Memory B cell (primary cell): ENCODE data around the gene MT1B.
"Not testable (repeated sequence)": the region's sequence is repeated elsewhere in the genome, so short reads cannot be mapped to it uniquely, and the experiment has no call there.

Source experiments
- ATAC-seq: fragments of 150-1000 bp; cut with Tn5 transposase; 2 replicates; pipeline ENCODE4 v1.10.0; 2021; ENCODE audit warnings: low read depth, mild to moderate bottlenecking, moderate library complexity
- DNase-seq, 2 donors: peaks; one replicate each; pipeline ENCODE4 v3.0.0; 2022; ENCODE audit warnings: low spot score in 2 of 2
- H3K27ac Mint-ChIP-seq: one replicate; pipeline ENCODE4 v1.8.0; 2022; ENCODE audit warnings: mild to moderate bottlenecking, moderate library complexity, mixed read lengths
- H3K27me3 Mint-ChIP-seq: one replicate; pipeline ENCODE4 v1.8.0; 2022; ENCODE audit warnings: mixed read lengths
- H3K36me3 Mint-ChIP-seq: one replicate; pipeline ENCODE4 v1.8.0; 2022; ENCODE audit warnings: mild to moderate bottlenecking, mixed read lengths
- H3K4me1 Mint-ChIP-seq: one replicate; pipeline ENCODE4 v1.8.0; 2022; ENCODE audit warnings: mixed read lengths
- H3K4me3 Mint-ChIP-seq: one replicate; pipeline ENCODE4 v1.8.0; 2022; ENCODE audit warnings: mild to moderate bottlenecking, moderate library complexity, mixed read lengths
- H3K9me3 Mint-ChIP-seq: one replicate; pipeline ENCODE4 v1.8.0; 2022; ENCODE audit warnings: mixed read lengths

MT1B gene

DNA sequence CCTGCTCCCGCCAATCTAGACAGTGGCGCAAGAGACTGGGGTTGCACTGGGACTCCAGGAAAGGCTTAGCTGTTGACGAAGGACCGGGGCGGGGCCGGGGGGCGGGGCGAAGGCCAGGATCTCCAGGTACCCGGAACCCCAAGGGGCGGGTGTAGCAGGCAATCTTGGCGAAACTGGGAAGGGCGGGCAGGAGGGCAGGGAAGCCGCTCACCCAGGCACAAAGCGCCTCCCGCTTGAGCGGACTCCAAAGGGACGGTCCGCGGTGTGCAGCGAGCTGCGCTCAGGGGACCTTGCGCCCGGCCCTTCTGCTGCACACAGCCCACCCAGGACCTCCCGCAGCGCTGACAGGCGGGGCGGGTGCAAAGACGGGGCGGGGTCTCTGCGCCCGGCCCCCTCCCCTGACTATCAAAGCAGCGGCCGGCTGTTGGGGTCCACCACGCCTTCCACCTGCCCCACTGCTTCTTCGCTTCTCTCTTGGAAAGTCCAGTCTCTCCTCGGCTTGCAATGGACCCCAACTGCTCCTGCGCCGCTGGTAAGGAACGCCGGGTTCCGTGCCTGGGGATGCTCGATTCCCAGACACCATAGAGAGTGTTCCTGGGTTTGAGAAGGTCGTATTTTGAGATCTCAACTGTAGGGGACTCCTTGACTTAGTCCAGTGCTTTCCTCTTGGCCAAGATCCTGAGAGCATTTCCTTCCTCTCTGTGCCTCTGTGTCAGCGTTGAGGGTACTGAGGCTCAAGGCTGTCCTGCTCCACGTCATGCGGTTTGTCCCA, 6.1 kb downstream of the MT1B start, which contains the start of gene MT1F:
Gene MT1F, plus strand, starts transcription at position 405 of the 772 bp plus-strand sequence. Its CDS starts 100 bp downstream, at position 505.
- Mint-ChIP-seq H3K27me3 (peaks cover 11% of the 10 kb centered on the region), H3K9me3 (no peaks in the 10 kb centered on the region), H3K27ac (peak within 1 kb of the TSS; percentile 85), H3K36me3 (no peaks in the 10 kb centered on the region), H3K4me3 (peak within 1 kb of the TSS; percentile 99), H3K4me1 (peaks cover 22% of the 10 kb centered on the region)
- DNase-seq (peak; percentile 22 to 50), ATAC-seq (peak; percentile 68)

DNA sequence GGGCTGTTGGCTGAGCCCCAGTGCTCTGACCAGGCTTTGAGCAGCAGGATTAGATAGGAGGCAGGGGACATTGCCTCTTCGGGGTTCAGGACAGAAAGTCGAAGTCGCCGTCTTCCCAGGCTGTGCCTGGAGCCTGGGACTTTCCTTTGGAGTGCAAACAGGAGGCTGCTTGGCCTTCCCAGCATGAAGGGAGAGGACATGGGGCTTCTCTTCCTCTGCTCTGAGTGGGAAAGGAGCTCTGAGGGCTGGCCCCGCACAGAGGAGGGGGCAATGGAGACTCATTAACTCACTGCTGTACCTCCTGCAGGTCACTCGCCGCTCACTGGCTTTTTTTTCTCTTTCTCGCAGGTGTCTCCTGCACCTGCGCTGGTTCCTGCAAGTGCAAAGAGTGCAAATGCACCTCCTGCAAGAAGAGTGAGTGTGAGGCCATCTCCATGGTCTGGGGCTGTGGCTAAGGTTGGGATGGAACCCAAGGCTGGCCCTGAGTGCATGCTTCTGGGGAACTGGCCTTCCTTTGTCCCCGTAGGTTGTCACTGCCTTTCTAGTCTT, 6.7 kb downstream of the MT1B start:
- H3K27ac Mint-ChIP-seq: peak overlapping the region; percentile 85

DNA sequence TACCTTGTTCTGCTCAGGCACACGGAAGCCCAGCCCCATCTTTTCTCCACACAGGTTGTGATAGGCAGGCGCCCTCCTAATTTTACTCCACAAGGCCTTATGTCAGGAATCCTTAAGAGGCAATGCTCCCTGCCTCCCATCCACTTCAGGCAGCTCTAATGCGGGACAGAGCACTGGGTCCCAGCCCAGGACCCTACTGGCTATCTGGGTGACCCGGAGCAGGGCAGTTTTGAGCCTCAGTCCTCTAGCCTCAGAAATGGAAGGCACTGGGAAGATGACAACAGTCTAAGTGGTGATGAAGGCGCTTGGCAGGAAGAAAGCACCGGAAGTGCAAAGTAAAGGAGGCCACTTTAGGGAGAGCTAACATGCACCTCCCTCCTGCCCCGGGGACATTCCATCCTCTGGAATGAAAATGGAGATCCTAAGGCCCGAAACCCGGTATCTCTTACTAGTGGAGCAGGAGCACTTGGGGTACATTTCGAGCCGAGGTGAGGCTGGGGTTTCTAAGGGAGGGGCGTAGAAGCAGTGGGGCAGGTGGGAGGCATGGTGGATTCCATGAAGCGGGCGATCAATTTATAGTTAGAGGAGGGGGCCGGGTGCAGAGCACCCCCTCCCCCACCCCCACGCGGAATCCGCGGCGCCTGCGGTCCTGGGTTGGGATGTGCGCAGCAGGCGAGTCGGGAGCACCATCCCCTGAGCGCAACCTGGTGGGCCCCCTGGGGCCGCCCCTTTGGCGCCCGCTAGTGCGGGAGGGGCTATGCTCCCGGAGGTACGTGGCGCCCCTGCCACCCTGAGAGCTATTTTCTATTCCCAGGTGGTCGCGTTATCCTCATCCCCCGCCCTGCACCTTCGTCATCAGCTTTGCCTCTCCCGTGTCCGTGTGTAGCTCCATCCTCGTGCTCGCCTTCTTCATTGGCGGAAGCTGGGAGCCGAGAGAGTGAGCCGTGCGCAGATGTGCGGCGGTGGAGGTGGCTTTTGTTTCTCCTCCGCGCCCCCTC, 11.0 kb downstream of the MT1B start:
- DNase-seq (no peak), ATAC-seq (peak; percentile 42)
- Mint-ChIP-seq H3K9me3 (no peaks in the 10 kb centered on the region), H3K36me3 (peaks cover 2% of the 10 kb centered on the region), H3K4me3 (peak overlapping the region; percentile 28), H3K27ac (no peak overlapping the region), H3K4me1 (peaks cover 15% of the 10 kb centered on the region), H3K27me3 (peaks cover 30% of the 10 kb centered on the region)

More for the DNA sequence above, 6.7 kb downstream of the MT1B start:
- DNase-seq (no peak), ATAC-seq (no peak)
- Mint-ChIP-seq H3K27me3 (peaks cover 16% of the 10 kb centered on the region), H3K4me3 (peak overlapping the region; percentile 99), H3K4me1 (peaks cover 22% of the 10 kb centered on the region), H3K36me3 (peaks cover 2% of the 10 kb centered on the region), H3K9me3 (no peaks in the 10 kb centered on the region)

DNA sequence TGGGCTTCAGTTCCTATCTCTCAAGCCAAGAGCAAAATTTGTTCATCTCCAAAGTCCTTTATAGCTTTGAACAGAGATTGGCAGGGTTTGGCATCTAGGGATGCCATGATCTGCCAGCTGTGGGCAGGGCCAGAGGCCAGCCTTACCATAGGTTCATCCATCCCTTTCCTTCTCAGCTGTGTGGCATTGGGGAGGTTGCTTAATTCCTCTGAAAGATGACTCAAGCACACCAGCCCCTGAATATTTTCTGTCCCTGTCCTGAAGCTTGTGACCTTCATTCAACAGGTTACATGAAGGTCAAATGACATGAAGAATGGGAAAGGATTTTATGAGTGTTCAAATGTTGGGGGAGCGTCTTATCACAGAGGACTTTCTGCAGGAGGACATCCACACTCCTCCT, 12.8 kb downstream of the MT1B start:
- peaks cover 24% of the 10 kb centered on the region for H3K4me1 Mint-ChIP-seq
- DNase-seq (no peak), ATAC-seq (no peak)
- no peaks in the 10 kb centered on the region for H3K9me3 Mint-ChIP-seq
- H3K27ac Mint-ChIP-seq: no peak overlapping the region
- H3K36me3 Mint-ChIP-seq: peaks cover 2% of the 10 kb centered on the region
- H3K4me3 Mint-ChIP-seq: no peak overlapping the region
- H3K27me3 Mint-ChIP-seq: peaks cover 43% of the 10 kb centered on the region

DNA sequence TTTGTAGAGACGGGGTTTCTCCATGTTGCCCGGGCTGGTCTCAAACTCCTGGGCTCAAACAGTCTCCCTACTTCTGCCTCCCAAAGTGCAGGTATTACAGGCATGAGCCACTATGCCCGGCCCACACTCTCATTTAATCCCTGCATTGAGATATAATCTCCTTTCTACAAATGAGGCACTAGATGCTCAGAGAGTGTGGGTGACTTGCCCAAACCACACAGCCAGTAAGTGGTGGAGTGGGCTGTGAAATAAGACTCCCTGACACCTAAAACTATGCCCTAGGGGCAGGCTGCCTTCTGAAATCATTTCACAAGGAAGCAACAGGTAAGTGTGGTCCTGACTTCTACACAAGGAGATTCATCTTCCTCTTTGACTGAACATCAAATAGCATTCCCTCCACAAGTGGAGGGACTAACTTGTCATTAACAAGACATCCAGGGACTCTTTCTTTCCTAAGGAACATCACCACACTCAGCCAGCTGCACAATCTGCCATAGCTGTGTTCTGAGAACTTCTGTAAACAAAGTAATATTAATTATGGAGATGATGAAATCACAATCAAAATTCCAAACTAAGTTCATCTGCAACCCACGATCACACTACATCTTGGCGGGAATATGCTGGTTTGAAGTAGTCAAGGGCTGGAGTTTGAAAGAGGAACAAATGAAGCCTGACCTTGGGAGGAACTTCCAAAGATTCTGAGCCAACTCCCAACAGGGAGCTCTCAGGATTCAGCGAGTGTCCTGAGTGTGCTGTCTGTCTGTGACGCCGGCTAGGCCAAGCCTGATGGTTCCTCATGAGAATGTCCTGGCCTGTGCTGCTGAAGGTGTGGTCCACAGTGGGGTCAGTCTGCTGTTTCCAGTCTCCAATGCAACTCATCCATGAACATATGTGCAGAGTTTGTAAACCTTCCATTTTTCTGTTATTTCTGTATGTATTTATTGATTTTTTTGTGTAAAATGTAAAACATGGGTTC, 13.9 kb downstream of the MT1B start:
- not testable (repeated sequence) for H3K4me3 Mint-ChIP-seq
- H3K27me3 Mint-ChIP-seq: peaks cover 46% of the 10 kb centered on the region

DNA sequence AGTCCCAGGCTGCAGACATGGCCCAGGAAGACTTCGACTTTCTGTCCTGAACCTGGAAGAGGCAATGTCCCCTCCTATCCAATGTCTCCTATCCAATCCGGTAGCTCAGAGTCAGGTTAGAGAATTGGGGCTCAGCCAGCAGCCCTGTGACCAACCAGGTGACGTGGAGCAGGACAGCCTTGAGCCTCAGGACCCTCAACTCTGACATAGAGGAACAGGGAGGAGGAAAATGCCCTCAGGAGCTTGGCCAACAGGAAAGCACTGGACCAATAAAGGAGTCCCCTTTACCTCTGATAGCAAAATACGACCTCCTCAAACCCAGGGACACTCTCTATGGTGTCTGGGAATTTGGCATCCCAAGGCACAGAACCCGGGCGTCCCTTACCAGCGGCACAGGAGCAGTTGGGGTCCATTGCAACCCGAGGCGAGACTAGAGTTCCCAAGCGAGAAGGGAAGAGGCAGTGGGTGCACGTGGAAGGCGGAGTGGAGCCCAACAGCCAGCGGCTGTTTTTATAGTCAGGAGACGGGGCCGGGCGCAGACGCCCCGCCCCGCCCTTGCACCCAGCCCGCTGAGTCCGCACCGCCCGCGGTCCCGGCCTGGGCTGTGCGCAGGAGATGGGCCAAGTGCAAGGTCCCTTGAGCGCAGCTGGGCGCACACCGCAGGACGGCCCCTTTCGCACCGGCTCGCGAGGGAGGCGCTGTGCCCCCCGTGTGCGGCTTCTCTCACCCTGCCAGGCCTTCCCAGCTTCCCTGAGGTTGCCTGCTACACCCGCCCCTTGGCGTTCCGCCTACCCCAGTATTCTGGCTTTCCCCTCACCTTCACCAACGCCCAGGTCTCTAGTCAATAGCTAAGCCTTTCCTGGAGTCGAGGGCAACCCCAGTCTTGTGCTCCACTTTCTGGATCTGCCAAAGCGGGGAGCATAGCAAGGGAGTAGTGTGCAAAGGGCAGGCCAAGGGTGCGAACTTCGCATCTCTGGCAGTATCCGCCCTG, 16.2 kb downstream of the MT1B start, which contains the start of gene MT1G:
Gene MT1G, minus strand, starts transcription at position 485 of the 991 bp plus-strand sequence. Its CDS starts 72 bp downstream, at position 413.
- H3K27ac Mint-ChIP-seq: no peak within 1 kb of the TSS
- ATAC-seq: no peak
- no peak for DNase-seq
- H3K9me3 Mint-ChIP-seq: no peaks in the 10 kb centered on the region
- H3K4me3 Mint-ChIP-seq: no peak within 1 kb of the TSS
- peaks cover 20% of the 10 kb centered on the region for H3K4me1 Mint-ChIP-seq
- H3K36me3 Mint-ChIP-seq: peaks cover 2% of the 10 kb centered on the region
- peaks cover 40% of the 10 kb centered on the region for H3K27me3 Mint-ChIP-seq

More for the DNA sequence above, 13.9 kb downstream of the MT1B start:
- ATAC-seq, H3K36me3 Mint-ChIP-seq, H3K27ac Mint-ChIP-seq, H3K9me3 Mint-ChIP-seq, DNase-seq: not testable (repeated sequence)
- peaks cover 26% of the 10 kb centered on the region for H3K4me1 Mint-ChIP-seq

DNA sequence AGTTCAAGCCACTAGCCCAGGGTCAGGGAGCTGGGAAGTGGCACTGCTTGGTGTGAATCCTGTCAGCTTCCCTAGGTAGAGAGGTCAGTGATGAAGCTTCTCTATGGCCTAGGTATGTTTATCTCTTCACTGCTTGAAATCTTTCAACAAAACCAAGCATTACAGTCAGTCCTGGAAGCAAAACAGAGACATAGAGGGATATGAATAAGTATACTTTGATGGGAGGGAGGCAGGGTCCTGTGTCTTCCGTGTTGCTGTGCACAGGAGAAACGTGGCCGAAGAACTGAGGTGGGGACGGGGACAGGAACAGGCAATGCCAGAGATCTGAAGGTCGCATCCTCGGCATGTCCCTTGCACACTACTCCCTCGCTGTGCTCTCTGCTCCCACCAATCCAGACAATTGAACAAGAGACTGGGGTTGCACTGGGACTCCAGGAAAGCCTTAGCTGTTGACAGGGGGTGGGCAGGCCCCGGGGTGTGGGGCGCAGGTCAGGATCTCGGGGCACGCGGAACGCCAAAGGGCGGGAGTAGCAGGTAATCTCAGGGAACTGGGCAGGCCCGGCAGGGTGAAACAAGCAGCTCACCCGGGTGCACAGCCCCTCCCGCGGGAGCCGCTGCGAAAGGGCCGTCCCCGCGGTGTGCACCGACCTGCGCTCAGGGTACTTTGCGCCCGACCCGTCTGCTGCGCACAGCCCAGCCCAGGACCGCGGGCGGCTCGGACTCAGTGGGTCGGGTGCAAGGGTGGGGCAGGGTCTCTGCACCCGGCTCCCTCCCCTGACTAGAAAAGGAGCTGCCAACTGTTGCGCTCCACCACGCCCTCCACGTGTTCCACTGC, 17.5 kb downstream of the MT1B start, which contains the start of gene MT1H:
Gene MT1H, plus strand, starts transcription at position 810 of the 835 bp plus-strand sequence. CDS start 71 bp downstream, outside the sequence.
- peak within 1 kb of the TSS; percentile 8 for H3K4me3 Mint-ChIP-seq
- peaks cover 15% of the 10 kb centered on the region for H3K4me1 Mint-ChIP-seq
- ATAC-seq: peak; percentile 42
- no peak within 1 kb of the TSS for H3K27ac Mint-ChIP-seq
- no peaks in the 10 kb centered on the region for H3K9me3 Mint-ChIP-seq
- peaks cover 37% of the 10 kb centered on the region for H3K27me3 Mint-ChIP-seq
- H3K36me3 Mint-ChIP-seq: no peaks in the 10 kb centered on the region
- DNase-seq: no peak

DNA sequence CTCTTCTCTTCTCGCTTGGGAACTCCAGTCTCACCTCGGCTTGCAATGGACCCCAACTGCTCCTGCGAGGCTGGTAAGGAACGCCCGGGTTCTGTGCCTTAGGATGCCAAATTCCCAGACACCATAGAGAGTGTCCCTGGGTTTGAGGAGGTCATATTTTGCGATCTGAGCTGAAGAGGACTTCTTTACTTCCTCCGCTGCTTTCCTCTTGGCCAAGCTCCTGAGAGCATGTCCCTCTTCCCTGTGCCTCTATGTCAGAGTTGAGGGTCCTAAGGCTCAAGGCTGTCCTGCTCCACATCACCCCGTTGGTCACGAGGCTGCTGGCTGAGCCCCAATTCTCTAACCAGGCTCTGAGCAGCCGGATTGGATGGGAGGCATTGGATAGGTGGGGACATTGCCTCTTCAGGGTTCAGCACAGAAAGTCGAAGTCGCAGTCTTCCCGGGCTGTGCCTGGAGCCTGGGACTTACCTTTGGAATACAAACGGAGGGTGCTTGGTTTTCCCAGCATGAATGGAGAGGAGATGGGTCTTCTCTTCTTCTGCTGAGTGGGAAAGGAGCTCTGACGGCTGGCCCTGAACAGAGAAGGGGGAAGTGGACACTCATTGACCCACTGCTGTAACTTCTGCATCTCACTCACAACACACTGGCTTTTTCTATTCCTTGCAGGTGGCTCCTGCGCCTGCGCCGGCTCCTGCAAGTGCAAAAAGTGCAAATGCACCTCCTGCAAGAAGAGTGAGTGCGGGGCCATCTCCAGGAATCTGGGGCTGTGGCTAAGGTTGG, 18.3 kb downstream of the MT1B start:
- no peaks in the 10 kb centered on the region for H3K36me3 Mint-ChIP-seq
- H3K9me3 Mint-ChIP-seq: no peaks in the 10 kb centered on the region
- peaks cover 15% of the 10 kb centered on the region for H3K4me1 Mint-ChIP-seq
- no peak for DNase-seq
- peaks cover 37% of the 10 kb centered on the region for H3K27me3 Mint-ChIP-seq
- H3K27ac Mint-ChIP-seq: no peak overlapping the region
- ATAC-seq: peak; percentile 6
- H3K4me3 Mint-ChIP-seq: peak overlapping the region; percentile 8

DNA sequence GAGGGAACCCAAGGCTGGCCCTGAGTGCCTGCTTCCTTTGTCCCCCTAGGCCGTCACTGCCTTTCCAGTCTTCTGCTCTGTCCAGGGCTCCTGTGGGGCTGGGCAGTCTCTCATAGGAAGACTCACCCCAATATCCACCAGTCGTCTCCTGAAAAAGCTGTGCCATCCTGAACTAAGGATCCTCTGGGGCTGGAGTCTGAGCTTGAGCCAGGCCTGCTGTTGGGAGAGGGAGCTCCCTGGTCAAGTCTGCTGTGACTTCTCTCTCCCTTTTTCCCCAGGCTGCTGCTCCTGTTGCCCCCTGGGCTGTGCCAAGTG, 18.9 kb downstream of the MT1B start:
- no peak overlapping the region for H3K4me3 Mint-ChIP-seq
- DNase-seq (no peak), ATAC-seq (no peak)
- no peak overlapping the region for H3K27ac Mint-ChIP-seq
- H3K4me1 Mint-ChIP-seq: peaks cover 19% of the 10 kb centered on the region
- H3K36me3 Mint-ChIP-seq: no peaks in the 10 kb centered on the region
- H3K27me3 Mint-ChIP-seq: peaks cover 36% of the 10 kb centered on the region
- H3K9me3 Mint-ChIP-seq: no peaks in the 10 kb centered on the region

DNA sequence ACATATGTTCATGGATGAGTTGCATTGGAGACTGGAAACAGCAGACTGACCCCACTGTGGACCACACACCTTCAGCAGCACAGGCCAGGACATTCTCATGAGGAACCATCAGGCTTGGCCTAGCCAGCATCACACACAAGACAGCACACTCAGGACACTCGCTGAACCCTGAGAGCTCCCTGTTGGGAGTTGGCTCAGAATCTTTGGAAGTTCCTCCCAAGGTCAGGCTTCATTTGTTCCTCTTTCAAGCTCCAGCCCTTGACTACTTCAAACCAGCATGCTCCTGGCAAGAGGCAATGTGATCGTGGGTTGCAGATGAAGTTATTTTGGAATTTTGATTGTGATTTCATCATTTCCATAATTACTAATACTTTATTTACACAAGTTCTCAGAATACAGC, 20.0 kb downstream of the MT1B start:
- not testable (repeated sequence) for ATAC-seq, H3K4me3 Mint-ChIP-seq, DNase-seq, H3K27ac Mint-ChIP-seq, H3K9me3 Mint-ChIP-seq, H3K36me3 Mint-ChIP-seq
- Mint-ChIP-seq H3K4me1 (peaks cover 21% of the 10 kb centered on the region), H3K27me3 (peaks cover 39% of the 10 kb centered on the region)

DNA sequence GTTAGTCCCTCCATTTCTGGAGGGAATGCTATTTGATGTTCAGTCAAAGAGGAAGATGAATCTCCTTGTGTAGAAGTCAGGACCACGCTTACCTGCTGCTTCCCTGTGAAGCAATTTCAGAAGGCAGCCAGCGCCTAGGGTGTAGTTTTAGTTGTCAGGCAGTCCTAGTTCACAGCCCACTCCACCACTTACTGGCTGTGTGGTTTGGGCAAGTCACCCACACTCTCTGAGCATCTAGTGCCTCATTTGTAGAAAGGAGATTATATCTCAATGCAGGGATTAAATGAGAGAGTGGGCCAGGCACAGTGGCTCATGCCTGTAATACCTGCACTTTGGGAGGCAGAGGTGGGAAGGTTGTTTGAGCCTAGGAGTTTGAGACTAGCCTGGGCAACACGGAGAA, 20.5 kb downstream of the MT1B start:
- not testable (repeated sequence) for H3K4me3 Mint-ChIP-seq, DNase-seq, H3K36me3 Mint-ChIP-seq, H3K9me3 Mint-ChIP-seq, ATAC-seq, H3K27ac Mint-ChIP-seq
- H3K4me1 Mint-ChIP-seq: peaks cover 21% of the 10 kb centered on the region
- H3K27me3 Mint-ChIP-seq: peaks cover 39% of the 10 kb centered on the region
